HG03354 (cell line): ENCODE data around the gene ANKRD36C.
"Not testable (repeated sequence)": the region's sequence is repeated elsewhere in the genome, so short reads cannot be mapped to it uniquely, and the experiment has no call there.

Experiments used
- ATAC-seq: cut with Tn5 transposase; IDR thresholded peaks from one replicate; pipeline ENCODE4 v1.9.1; 2021; ENCODE audit warnings: mild to moderate bottlenecking; ENCODE audit not compliant: unreplicated experiment, poor library complexity, severe bottlenecking

The ANKRD36C gene

DNA sequence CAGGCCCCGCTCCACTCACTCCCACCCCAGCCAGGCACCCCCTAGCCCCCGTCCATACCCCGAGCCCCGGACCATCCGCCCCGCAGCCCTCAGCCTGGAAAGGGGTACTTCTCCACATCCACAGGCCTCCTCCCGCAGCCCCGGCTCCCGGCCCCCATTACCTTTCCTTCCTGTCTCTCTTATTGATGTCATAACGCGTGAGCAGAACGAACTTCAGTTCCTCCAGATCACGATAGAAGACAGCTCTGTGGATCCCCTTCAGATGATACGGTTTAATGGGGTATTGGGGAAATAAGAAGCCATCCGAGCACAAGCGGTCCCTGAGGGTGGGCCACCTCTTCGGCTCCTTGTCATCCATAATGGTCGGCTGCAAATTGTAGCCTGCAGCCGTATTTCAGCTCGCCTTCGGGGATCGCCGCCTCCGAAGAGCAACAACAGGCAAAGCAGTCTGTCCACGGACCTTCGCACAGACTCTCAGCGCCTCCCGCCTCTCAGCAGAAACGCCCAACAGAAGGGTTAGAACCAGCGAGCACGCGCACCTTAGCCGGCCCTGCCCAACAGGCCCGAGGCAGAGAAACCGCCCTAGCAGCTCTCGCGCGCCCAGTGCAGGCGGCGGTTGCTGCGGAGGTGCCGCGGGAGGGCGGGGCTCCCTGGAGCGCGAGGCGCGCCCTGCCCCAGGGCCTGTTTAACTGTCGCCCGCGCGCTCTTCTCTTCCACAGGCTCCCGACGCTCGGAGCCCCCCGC is at the start of gene ANKRD36C:
ANKRD36C (minus strand) TSS at position 474 of the 744 bp plus-strand sequence; CDS start at position 358, 116 bp downstream.
- ATAC-seq, result peak; percentile 97

DNA sequence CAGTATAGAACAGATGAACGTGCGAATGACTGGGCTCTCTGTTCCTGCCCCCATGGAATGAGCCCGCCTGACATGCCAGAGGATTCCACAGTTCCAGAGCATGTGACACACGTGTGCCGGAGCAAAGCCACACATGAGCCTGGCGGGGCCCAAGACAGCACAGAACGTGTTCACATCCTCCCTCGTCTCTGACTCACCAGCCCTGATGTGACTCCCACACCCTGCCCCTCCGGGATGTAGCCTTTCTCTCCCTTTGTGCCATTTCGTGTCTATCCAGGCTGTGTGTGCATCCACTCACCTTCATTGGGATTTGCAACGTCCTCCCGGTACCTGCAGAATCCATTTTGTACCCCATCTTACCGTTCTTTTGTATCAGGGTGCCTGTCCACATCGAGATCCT is 43.9 kb upstream of the ANKRD36C start:
- not testable (repeated sequence) for ATAC-seq

DNA sequence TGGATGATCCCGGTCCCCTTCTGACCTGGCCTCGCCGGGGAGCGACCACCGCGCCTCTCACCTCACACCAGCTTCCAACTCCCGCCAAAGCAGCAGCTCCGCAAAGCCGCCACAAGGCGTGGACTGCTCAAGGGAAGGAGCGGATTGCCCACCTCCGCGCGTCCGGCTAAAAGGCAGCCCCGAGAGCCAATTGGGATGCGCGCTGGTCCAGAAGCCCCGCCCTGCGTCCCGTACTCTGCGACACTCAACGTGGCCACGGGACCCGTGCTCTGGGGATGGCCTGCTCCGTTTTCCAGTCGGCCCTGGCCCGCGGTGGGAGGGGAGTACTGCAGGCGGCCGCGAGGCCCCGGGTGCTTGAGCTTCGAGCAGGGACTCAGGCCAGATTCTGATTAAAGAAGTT is 43.2 kb upstream of the ANKRD36C start, which contains the start of gene GPAT2:
GPAT2 (minus strand) TSS at position 125 of the 400 bp plus-strand sequence. CDS start 2,557 bp downstream, outside the sequence.
- ATAC-seq, result not testable (repeated sequence)

DNA sequence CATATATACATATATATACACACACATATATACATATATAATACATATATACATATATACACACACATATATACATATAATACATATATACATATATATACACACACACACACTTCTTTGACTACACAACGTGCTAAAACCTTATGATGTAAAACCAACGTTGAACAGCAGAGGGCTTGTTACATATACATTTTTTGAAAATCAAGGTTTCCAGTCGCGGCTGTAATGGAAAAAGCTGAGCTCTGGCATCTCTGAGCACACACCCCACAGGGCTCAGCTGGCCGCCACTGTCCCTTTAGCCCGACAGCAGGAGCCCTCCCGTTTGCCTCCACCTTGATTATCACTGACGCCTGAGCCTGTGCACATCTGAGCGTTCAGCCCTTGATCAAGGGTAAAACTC is 42.4 kb upstream of the ANKRD36C start:
- ATAC-seq, result not testable (repeated sequence)

DNA sequence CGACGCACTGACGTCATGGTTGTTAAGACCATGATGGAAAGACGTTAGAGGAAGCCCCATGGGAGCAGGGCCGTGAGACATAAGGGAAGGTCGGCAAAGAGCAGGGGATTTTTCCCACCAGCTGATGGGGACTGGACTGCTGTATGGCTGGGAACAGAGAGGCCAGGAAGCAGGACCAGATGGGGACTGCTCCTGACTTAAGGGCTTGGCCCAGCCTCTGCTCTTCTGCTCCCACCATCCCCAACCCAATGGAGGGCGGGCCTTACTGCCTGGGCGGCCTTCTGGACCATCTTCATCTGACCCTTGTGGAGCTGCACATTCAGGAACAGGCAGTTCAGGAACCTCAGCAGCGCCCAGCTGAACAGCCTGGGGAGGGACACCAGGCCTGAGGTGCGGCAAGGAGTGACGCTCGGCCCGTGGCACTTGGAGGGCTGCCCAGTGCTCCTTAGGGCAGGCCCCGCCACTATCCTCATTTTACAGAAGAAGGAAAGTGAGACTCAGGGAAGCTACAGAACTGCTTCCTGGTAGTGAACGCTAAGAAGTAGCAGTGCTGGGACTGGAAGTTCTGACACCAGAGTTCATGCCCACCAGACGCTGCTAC is 36.2 kb upstream of the ANKRD36C start:
- not testable (repeated sequence) for ATAC-seq

DNA sequence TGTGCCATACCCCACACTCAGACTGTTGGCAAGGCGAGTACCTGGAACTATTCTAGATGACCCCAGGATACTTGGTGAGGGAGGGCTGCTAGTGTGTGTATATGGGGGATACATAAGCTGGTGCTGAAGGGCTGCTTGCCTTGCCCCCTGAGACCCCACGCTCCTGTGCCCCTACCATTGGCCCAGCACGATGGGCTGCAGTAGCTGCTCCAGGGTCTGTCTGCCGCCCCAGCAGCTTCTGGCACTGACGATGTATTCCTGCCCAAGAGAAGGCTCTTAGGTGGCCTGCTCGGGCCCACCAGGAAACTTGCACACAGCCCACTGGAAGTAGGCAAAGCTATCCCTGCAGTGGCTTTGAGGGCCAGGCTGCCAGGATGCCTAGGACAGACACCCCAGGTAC is 34.1 kb upstream of the ANKRD36C start:
- ATAC-seq, result not testable (repeated sequence)

DNA sequence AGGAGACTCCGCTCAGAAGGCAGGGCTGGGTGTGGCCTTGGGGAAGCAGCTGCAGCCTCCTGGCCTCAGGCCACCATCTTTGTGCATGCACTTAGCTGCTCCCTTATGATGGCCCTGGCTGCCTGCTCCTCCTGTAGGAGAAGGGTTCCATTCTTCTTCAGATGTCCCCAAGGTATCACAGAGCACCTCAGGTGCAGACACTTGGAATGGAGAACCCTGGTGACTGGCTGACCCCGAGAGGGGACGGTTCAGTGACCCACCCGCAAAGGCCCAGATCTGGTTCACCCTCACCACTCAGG is 33.5 kb upstream of the ANKRD36C start:
- no peak for ATAC-seq

DNA sequence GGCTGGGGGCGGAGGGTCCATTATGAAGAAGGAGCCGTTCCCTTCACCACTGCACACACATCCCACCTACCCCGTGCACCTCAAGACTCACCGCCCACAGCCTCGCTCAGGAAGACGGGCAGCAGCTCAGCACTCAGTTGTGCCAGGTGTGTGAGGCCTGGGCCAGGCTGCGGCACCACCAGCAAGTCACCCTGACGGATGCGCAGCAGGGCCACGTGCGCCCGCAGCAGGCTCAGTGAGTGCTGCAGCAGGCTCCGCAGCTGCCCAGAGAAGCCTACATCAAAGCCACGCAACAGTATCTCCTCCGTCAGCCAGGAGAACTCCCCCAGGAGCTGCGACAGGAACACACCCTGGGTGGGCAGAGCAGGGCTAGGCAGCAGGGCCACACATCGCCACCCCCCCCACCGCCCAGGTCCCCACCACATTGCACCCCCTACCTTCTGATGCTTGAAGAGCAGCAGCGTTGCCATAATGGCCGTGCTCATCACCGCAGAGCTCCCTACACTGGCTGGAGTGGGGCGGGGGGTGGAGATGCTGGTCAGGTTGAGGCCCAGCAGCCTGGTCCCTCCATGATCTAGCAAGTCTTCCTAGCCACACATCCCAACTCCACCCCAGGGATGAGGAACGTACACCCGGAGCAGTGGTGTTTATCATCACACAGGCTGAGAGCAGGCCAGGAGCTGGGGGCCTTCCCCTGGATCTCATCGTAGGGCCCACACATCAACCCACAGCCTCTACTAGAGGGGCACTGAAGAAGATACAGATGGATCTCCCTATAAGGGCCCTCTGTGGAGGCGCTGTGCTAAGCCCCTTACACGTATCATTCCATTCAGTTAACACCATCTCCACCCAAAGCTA is 32.9 kb upstream of the ANKRD36C start:
- no peak for ATAC-seq

DNA sequence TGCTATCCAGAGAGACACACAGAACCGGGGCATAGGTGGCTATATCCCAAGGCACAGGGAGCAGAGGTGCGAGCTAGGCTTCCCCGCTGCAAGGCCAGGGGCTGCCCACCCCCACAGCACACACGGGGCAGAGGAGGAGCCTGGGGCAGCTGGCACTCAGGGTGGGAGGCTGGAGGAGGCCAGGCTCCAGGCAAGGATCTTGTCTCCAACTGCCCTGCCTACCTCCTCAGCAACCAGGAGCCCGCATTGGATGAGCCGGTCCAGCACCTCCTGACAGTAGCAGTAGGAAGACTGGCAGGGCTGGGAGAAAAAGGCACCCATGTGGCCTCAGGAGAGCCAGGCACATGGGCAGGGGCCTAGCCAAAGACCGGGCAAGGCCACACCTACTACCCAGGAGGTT is 32.1 kb upstream of the ANKRD36C start:
- not testable (repeated sequence) for ATAC-seq

DNA sequence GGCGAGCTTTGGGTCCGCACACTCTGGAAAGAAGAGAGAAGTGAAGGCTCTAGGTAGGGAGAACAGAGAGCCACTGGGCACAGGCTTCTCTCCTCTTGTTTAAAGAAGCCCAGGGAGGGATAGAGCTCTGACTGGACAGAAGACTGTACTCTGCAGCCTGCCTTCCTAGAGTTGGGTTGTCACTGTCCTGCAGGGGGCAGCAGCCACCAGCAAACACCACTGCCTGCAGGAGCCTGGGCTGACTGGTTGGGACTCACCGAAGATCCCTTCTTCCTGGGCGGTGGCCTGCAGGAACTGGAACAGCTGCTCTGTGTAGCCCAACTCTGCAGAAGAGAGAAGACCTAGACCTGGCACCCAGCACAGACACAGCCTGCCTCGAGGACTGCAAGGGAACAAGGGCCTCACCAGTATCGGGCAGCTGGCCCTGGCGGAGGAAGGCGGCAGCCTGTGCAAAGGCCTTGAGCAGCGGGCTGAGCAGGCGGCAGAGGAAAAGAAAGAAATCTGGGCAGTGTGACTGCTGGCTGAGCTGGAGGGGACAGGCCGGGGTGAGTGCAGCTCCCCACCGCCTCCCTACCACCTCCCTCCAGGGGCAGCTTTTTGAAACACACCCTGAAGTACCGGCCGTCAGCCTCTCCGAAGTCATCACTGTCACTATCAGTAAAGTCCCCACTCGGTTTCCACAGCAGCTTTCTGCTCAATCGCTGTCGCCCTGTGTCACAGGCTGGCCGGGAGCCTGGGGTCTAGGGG is 31.2 kb upstream of the ANKRD36C start:
- peak; percentile 87 for ATAC-seq

DNA sequence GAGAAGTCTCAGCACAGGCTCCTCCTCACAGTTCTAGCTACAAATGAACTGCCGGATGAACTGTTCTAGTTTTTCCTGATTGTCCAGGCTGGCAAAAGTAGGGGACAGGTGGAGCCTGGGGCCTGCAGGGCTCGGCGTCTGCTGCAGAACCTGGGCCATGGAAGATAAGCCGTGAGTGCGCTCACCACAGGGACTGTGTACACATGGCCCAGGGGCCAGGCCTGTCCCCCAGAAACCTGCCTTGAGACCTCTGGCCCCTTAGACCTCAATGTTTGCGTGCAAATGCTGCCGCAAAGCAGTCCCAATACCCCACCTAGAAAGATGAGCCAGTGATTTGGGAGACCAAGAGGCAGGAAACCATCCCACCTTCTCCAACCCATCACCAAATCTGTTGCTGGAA is 30.5 kb upstream of the ANKRD36C start:
- ATAC-seq, result not testable (repeated sequence)

DNA sequence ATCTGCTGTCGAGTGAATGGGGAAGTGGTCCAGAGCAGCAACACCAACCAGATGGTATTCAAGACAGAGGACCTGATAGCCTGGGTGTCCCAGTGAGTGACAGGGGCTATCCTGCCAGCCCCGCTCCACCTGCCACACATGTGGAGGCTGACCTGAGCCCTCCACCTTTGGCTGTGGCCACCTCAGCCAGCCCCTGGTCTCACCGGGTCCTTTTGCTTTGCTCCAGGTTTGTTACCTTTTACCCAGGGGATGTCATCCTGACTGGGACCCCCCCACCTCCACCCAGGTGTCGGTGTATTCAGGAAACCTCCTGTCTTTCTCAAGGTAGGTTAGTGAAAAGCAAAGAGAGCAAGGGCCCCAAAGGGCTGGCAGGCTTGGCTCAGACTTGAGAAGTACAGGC is 29.5 kb upstream of the ANKRD36C start:
- ATAC-seq, result not testable (repeated sequence)

DNA sequence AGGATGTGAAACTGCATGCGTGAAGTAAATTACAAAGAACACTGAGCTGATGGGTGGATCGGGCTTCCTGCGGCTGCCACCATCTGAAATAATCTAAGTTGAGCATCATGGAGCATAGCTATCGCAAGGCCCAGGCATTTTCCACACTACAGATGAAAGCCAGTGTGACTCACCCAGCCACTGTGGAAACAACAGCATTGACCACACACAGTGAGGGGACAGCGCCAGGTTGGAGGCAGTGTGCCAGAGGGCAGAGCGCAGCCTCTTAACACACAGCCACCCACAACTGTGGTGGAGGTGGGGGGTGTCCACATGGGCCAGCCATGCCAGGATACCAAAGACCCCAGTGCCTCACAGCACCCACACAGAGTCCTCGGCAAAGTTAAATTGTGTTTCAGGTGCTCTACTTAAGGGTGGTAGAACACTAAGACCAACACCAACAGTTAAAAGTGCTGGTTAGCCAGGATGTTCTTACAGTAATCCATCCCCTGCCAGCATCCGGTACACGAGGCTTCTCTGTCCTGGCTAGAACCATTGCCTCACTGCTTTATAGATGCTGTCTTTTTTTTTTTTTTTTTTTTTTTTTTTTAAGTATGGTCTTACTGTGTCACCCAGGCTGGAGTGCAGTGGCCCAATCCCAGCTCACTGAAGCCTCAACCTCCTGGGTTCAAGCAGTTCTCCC is 28.4 kb upstream of the ANKRD36C start:
- ATAC-seq, result not testable (repeated sequence)

DNA sequence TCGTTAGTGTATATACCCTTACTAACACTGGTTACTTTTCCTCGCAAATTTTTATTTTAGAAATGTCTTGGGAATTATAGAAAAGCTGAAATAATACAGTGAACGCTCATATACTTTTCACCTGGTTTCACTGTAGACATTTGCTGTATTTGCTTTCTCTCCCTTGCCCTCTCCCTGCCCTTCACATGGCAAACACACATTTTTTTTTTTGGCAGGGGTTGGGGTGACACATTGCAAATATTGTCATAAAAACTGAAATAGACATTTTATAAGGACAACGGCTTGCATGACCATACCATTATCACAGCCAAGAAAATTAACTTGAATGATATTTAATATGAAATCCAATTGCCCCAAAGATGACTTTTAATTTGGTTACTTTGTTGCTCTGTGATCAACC is 24.7 kb upstream of the ANKRD36C start:
- not testable (repeated sequence) for ATAC-seq

DNA sequence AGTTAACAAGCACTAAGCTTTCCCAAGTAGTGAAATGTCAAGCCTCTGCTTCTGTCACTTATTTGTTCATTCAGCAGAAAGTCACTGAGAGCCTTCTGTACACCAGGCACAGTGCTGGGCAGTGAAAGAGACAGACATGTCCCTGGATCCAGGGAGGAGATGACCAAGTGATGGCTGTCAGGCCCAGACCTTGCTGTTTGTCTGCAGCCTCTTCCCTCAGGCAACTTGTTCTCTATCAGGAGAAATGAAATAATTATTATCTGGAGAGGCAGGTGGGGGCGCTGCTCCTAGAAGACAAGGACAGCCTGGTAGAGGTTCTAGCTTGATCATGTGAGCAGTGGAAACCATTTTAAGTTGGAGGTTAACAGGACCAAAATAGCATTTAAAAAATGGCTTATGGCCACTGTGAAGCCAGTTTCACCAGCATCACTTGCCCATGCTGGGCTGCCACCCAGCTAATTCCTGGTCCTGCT is 21.2 kb upstream of the ANKRD36C start:
- not testable (repeated sequence) for ATAC-seq

DNA sequence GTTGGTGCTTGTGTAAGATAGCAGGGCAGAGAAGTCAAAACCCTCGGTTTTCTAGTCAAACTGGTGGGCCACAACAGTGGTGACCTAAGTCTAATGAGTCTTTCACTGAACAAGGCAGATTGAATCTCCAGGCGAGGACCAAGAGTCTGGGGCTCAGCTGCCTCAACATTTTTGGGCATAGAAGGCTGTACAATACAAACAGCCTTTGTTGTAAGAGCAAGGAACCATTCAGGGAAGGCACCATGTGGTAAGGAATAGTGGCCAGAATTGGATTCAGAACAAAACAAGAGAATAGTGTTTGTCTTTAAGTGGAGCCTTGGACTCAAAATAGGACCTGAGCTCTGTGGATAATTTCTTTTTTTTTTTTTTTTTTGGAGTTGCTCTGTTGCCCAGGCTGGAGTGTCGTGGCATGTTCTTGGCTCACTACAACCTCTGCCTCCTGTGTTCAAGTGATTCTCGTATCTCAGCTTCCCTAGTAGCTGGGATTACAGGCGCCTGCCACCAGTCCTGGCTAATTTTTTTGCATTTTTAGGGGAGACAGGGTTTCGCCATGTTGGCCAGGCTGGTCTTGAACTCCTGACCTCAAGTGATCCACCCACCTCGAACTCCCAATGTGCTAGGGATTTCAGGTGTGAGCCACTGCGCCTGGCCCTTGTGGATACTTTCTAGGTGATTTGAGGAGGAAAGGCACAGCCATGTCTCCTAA is 20.6 kb upstream of the ANKRD36C start:
- ATAC-seq, result not testable (repeated sequence)

DNA sequence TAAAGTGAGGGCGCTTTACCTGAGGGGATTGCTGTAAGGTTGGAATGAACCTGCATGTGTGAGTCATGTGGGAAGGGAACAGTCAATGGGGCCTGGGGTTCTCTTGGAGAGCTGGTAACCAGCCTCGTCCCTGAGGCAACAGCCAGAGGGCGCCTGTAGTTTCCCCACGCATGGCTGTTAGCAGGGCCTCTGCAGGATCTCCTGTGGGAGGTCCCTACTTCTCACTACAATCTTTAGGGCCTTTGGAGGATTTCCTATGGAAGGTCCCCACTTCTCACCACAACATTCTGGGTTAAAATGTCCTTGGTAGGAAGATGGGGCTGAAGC is 19.5 kb upstream of the ANKRD36C start:
- ATAC-seq, result peak; percentile 20

DNA sequence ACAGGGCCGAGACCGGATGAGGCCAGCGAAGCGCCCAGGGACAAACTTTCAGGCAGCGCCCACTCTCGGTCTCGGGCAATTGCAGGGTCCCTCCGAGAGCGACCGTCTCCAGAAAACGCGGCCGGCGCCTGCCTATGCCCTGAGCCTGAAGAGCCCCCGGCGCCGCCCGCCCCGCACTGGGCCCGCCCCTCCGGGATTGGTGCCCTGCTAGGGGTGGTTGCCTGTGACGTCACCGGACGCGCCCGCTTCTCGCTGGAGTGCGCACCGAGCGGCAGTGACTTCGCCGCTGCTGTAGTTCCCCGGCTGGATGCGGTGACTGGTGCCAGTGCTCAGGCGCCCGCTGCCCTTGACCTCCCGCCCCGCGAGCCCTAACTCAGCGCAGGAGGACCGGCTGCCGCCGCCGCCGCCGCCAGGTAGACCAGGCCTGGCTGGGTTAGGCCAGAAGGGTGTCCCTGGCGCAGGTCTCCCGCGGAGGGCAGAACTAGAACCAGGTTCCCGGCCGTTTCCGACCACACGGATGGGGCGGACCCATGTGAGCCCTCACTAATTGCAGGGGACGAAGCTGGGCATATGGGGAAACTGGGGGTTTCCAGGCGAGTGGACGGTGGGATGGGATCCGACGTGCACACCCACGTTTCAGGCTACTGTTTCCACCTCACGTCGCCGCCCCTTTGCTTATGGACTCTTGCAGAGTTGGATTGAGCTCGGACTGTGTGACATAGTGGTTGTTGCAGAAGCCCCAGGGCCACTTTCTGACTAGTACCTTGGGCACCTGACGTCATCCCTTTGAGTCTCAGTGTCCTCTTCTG is 18.9 kb upstream of the ANKRD36C start:
- ATAC-seq, result peak; percentile 95
